Activated CD4-positive, CD25-positive, alpha-beta regulatory T cell treated with anti-CD3 and anti-CD28 coated beads, Interleukin-2, amount 50 U/mL, for 72 hours (primary cell): Measurements from ENCODE around the gene STYXL2.

ENCODE experiments used
- DNase-seq: peaks from one replicate; pipeline ENCODE4 v3.0.0; 2021

STYXL2 gene

GRCh38 chr1:167093846-167094516 is at the start of gene STYXL2:
TSS of gene STYXL2 (plus strand) at chr1:167094075. CDS start at chr1:167094850, 775 bp downstream.
- DNase-seq = no peak

DNA sequence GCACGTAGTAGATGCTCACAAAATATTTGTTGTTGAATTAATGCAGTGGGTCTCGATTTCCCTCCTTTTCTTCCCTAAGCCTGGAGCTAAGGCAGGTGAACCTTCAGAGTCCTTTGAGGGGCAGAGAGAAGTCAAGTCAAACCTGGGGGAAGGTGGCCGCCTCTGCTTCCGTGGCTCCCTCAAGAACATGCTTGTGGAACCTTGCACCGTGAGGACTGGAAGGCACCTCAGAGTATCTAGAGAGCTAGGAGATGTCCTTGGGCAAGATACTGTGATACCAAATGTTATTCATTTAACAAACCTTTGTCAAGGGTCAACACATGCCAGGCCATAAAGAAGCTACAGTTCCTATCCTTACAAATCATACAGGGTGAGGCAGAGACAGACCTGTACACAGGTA is 42.0 kb upstream of the STYXL2 start:
- DNase-seq = no peak

GRCh38 chr1:167052389-167052788 is 41.5 kb upstream of the STYXL2 start:
- no peak for DNase-seq

DNA sequence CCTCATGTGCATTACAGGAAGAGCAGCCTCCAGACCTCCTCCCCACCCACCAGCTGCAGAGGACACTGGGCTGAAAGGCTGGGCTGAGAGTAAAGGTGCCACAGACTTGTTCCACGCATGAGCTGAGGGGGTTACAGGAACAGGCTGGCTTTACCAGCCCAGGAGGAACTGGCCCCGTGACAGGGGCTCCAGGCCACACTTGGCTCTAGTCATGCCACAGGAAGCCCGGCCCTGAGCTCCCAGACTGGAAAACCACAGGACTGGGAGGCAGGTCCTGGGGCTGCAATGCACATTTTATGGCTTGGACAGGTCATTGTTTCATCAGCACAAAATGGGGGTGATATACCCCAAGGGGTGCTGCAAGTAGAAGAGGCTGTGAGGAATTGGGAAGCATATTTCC is 39.3 kb upstream of the STYXL2 start:
- no peak for DNase-seq

- DNase-seq = no peak
Measured at GRCh38 chr1:167054946-167055630, 38.8 kb upstream of the STYXL2 start.

- DNase-seq = no peak
Measured at GRCh38 chr1:167056529-167057231, 37.2 kb upstream of the STYXL2 start.

- no peak for DNase-seq
Measured at GRCh38 chr1:167057241-167057688, 36.6 kb upstream of the STYXL2 start.

DNA sequence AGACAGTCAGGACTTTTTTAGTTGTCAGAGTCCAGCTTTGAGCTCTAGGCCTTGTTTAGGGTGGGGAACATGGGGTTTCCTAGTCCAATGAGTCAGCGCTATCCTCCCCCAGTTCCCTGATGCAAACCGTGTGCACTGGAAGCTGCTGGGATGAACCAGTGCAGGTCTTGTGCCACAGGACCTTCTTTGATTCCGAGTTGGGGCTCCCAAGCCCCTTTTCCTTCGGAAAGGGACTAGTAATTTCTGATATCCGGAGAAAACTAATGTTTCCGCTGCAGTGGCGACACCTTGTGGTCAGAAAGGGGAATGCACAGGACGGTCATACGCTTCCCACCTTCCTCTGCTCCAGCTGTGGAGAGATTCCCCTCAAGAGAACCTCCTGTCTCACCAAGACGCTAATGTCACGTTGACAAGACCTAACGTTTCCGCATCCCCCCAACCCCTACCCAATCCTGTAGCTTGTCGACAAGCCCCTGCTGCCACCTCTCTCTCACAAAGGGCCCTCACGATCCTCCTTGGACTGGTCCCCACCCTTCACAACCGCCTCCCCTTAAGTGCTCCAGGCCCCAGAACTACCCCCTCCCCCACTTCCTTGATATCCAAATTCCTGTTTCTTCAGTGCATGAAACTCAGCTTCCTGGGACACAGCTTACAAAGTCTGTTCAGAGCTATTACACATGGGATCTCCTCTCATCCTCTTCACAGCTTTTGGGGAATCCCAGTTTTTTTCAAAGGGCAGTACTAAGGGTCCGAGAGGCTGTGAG is 34.6 kb upstream of the STYXL2 start:
- DNase-seq = peak; percentile 84

DNA sequence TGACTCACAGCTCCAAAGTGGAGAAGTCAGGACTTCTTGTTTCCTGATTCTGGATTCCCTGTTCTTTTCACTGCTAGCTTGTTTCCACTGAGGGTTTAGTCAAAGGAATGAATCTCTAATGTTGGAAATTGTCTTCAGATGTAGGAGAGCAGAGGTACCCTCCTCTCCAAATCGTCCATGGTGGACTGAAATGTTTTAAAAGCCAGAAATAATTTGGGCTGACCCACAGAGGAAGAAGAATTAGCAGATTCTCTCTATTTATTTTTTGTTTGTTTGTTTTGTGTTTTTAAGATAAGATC is 34.1 kb upstream of the STYXL2 start:
- no peak for DNase-seq

- no peak for DNase-seq
Measured at GRCh38 chr1:167060141-167061072, 33.5 kb upstream of the STYXL2 start.

- no peak for DNase-seq
Measured at GRCh38 chr1:167061073-167061464, 32.8 kb upstream of the STYXL2 start.

- no peak for DNase-seq
Measured at GRCh38 chr1:167064621-167065020, 29.3 kb upstream of the STYXL2 start.

- no peak for DNase-seq
Measured at GRCh38 chr1:167065471-167065870, 28.4 kb upstream of the STYXL2 start.

DNA sequence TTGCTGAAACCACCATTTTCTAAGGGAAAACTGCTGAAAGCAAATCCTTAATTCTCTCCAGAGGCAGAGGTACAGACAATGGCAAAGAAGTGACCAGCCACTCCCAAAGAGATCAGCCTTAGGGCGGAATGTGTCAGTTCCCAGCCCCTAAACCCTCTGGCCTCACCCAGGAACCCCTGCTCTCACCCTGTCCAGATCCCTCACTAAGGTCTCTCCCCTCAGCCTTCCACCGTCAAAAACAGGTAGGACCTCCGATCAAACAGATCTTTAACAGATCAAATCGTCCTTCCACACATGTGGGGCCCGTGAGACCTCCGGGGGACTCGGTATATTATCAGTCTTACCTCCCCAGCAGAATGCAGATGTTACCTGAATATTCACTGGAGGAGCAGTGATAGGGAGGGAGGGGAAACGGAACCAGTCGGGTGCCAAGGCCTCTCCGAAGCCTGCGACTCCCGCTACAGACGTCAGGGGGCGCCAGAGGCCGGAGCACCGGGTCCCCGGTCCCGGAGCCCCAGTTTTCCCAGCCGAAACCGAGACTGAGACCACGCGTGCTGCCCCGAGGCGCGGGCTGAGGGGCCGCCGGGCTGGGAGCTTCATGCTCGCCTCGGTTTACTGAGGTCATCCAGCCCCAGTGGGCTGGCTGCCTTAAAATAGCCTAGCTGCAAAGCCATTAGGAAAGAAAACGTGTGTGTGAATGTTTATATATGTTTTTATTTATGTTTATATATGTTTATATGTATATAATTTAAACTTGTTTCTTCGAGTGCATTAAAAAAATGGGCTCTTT is 27.3 kb upstream of the STYXL2 start:
- DNase-seq = peak; percentile 88

DNA sequence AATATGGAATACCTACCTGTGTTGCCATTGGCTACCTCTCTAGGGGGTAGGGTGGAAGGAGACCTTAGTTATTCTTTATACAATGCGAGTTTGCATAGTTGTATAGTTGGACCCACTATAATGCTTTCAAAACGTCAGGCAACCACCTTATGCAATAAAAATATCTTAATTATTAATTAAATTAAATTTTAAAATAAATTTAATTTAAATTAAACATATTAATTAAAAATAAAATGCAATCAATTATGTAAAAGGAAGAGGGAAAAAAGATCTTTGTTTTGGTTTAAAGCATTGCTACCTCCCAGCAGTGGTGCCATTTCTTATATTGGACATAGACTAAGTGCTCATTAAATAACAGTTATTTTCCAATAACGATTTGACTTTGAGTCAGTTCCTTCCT is 26.0 kb upstream of the STYXL2 start:
- DNase-seq = no peak

GRCh38 chr1:167068761-167069160 is 25.1 kb upstream of the STYXL2 start:
- no peak for DNase-seq

GRCh38 chr1:167071286-167071685 is 22.6 kb upstream of the STYXL2 start:
- no peak for DNase-seq

DNA sequence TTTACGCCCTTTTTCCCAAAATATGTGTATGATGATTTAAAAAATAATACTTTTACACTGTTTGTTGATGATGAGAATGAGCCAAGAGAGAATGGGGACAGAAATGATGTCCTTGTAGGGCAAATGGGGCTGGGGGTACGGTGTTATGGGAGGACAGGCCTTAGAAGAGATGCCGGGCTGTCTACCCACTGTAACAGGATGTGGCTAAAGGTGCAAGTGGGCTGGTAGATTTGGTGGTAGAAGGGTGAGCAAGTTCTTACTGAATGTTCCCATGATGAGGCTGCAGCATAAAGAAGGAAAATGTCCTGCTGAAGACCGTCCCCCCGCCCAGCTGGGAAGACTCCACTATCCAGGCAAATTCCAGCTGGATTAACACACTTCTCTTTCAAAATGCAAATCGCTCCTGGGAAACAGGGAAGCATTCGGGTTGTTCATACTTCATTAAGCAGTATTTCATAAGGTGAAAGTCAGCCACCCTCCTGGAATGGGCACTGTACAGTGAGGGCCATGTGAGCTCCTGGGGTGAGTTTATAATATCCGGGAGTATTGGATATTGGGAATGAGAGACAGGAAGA is 17.7 kb upstream of the STYXL2 start:
- no peak for DNase-seq

DNA sequence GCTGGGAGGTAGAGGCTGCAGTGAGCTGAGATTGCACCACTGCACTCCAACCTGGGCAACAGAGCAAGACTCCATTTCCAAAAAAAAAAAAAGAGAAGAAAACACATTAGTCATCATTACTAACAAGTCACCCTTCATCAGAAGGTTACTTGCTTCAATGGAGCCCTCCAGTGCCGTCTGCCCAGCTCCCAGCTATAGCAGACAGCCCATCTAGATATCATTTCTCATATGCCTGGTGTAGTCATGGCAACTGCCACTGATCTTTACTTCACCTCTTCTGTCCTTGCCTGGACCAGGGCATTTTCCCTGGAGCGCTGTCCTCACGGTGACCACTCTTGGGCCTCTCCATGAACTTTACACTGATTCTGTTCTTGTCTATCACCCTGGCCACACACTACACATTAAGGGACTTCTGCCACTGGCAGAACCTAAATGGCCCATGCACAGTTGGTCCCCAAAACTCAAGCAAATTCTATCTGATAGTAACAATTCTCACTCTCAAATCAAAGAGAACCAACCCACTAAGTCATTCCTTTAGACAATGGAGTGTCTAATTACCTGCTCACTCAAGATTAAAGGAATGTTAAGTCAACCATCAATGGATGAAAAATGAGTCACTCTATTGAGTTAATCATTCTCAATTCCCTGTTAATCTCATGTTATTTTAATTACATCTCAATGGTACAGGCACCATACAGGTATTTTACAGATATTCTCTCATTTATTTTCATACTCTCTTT is 16.6 kb upstream of the STYXL2 start:
- DNase-seq = no peak

DNA sequence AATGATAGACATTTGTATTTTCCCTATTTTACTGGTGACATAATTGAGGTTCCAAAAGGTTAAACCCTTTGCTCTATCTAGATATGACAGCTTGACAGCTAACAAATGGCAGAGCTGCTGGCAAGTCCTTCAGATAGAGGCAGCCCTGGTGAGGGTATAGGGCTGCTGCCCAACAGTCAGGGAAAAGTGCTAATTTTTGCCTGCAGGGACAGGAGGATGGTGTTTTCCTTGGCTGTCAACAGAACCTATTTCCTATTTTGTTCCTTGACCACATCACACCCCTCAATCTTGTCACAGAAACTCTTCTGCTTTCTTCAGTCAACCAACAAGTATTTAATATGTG is 16.0 kb upstream of the STYXL2 start:
- no peak for DNase-seq
